Neural crest cell (in vitro differentiated cells): Measurements from ENCODE around the gene TNNI3K. TPM values are rescaled to one million over a fixed set of nuclear protein-coding genes. Genes with fewer than 3 reads are reported as not detected.

Source experiments
- DNase-seq: peaks from one replicate; pipeline ENCODE4 v3.0.0; 2021; ENCODE audit warnings: low read depth, mixed read lengths, low spot score
- H3K27ac Mint-ChIP-seq: one replicate; pipeline ENCODE4 v1.8.0; 2021; ENCODE audit warnings: mild to moderate bottlenecking, mixed read lengths; ENCODE audit not compliant: unreplicated experiment
- H3K27me3 Mint-ChIP-seq: 2 replicates; pipeline ENCODE4 v1.8.0; 2021; ENCODE audit warnings: low read depth, mild to moderate bottlenecking, mixed read lengths
- H3K36me3 Mint-ChIP-seq: 2 replicates; pipeline ENCODE4 v1.8.0; 2021; ENCODE audit warnings: low read depth, mild to moderate bottlenecking, mixed read lengths
- H3K4me1 Mint-ChIP-seq: 2 replicates; pipeline ENCODE4 v1.8.0; 2021; ENCODE audit warnings: mixed read lengths
- H3K4me3 Mint-ChIP-seq: one replicate; pipeline ENCODE4 v1.8.0; 2021; ENCODE audit warnings: mild to moderate bottlenecking, mixed read lengths
- H3K9me3 Mint-ChIP-seq: 2 replicates; pipeline ENCODE4 v1.8.0; 2021; ENCODE audit warnings: mixed read lengths
- CTCF ChIP-seq: fragments of 200-600 bp; sonication (generic); conservative IDR thresholded peaks from 2 replicates; pipeline ENCODE4 v1.5.0; 2021; ENCODE audit warnings: antibody characterized with exemption, mild to moderate bottlenecking
- total RNA-seq: library from RNA; stranded (reverse); gene quantifications from 2 replicates; pipeline ENCODE4 v1.2.1, GENCODE V29; 2021

Gene TNNI3K
- total RNA-seq, 1 donor from 2014 or later: 1.4 TPM

- Mint-ChIP-seq H3K4me1 (no peaks in the 10 kb centered on the region), H3K27ac (no peak overlapping the region), H3K4me3 (no peak overlapping the region), H3K36me3 (no peaks in the 10 kb centered on the region), H3K27me3 (no peaks in the 10 kb centered on the region), H3K9me3 (no peaks in the 10 kb centered on the region)
- DNase-seq: no peak
- no peak for TF ChIP-seq CTCF
Observed at GRCh38 chr1:74455390-74455789, 220.2 kb downstream of the TNNI3K start.

GRCh38 chr1:74457253-74457652 is 222.1 kb downstream of the TNNI3K start:
- TF ChIP-seq CTCF: no peak
- Mint-ChIP-seq H3K9me3 (no peaks in the 10 kb centered on the region), H3K27me3 (no peaks in the 10 kb centered on the region), H3K36me3 (no peaks in the 10 kb centered on the region), H3K27ac (no peak overlapping the region), H3K4me1 (no peaks in the 10 kb centered on the region), H3K4me3 (no peak overlapping the region)
- DNase-seq: no peak

- no peak for TF ChIP-seq CTCF
- Mint-ChIP-seq H3K27ac (no peak overlapping the region), H3K27me3 (no peaks in the 10 kb centered on the region)
Observed at GRCh38 chr1:74463333-74463988, 228.3 kb downstream of the TNNI3K start.

GRCh38 chr1:74464037-74464436 is 228.8 kb downstream of the TNNI3K start:
- Mint-ChIP-seq H3K27me3 (no peaks in the 10 kb centered on the region), H3K36me3 (peaks cover 2% of the 10 kb centered on the region), H3K27ac (no peak overlapping the region), H3K9me3 (peaks cover 3% of the 10 kb centered on the region), H3K4me1 (peaks cover 13% of the 10 kb centered on the region), H3K4me3 (no peak overlapping the region)
- TF ChIP-seq CTCF: no peak
- no peak for DNase-seq

More at GRCh38 chr1:74463333-74463988, 228.3 kb downstream of the TNNI3K start:
- peaks cover 2% of the 10 kb centered on the region for H3K36me3 Mint-ChIP-seq
- H3K4me1 Mint-ChIP-seq: peaks cover 12% of the 10 kb centered on the region
- no peak for DNase-seq
- H3K9me3 Mint-ChIP-seq: peaks cover 3% of the 10 kb centered on the region
- no peak overlapping the region for H3K4me3 Mint-ChIP-seq

GRCh38 chr1:74465193-74465681 is 230.1 kb downstream of the TNNI3K start:
- DNase-seq: no peak
- peaks cover 2% of the 10 kb centered on the region for H3K36me3 Mint-ChIP-seq
- H3K4me1 Mint-ChIP-seq: peaks cover 14% of the 10 kb centered on the region
- peaks cover 3% of the 10 kb centered on the region for H3K9me3 Mint-ChIP-seq
- H3K27ac Mint-ChIP-seq: no peak overlapping the region
- no peaks in the 10 kb centered on the region for H3K27me3 Mint-ChIP-seq
- H3K4me3 Mint-ChIP-seq: no peak overlapping the region
- TF ChIP-seq CTCF: no peak
